SH-SY5Y (cell line): ENCODE results near the gene MIER1.

Experiments
- GATA2 ChIP-seq: IDR thresholded peaks from 2 replicates; pipeline ENCODE4 v1.6.1; 2011; ENCODE audit warnings: mild to moderate bottlenecking, low read depth, low read length
- GATA3 ChIP-seq: IDR thresholded peaks from 2 replicates; pipeline ENCODE4 v1.6.1; 2011; ENCODE audit warnings: low read depth, mild to moderate bottlenecking, low read length, moderate library complexity

DNA sequence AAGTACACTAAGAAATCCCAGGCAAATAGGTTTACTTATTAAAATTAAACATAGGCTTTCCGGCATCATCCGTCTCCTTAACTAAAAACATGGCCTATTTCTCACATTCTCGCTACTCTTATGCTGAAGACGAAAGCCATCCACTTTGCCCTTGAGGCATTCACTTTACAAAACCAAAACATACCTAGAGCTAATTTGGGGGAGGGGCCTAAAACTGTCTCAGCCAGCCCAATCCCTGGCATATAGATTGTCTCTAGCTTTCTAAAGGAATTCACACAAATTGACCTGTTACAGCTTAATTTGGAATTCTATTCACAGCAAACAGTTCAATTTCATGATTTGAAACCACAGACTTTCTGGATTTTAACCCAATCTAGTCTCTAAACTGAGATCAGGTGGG, 94.3 kb downstream of the MIER1 start:
- TF ChIP-seq GATA3 (no peak), GATA2 (no peak)
